IMR-90 (cell line): ENCODE results near the gene FAM168A. TPM values are rescaled to one million over a fixed set of nuclear protein-coding genes. Genes with fewer than 3 reads are reported as not detected.

ENCODE experiments used
- ATAC-seq: fragments of 200-7000 bp; cut with Tn5 transposase; 2 replicates; pipeline ENCODE4 v1.9.1; 2020; ENCODE audit warnings: low read depth, mild to moderate bottlenecking, moderate library complexity
- BruUV-seq: library from RNA; stranded (reverse); fragments of 400-500 nt; replicated peaks from 2 replicates; lab custom pipeline; 2021; lab: Mats Ljungman, UMichigan
- CTCF ChIA-PET: fragments of 300-600 bp; formaldehyde crosslinking; extraction: SDS; loops from one replicate; lab custom pipeline; 2021; ENCODE audit warnings: antibody characterized with exemption; lab: Yijun Ruan, JAX
- POLR2A ChIA-PET: fragments of 300-600 bp; sonication (Branson Sonifier 250); formaldehyde crosslinking; loops from one replicate; lab custom pipeline; 2022; ENCODE audit warnings: antibody characterized with exemption; ENCODE audit not compliant: unreplicated experiment; lab: Charles Lee
- DNase-seq: peaks from one replicate; pipeline ENCODE4 v3.0.0; 2013
- H2AFZ ChIP-seq: replicated peaks from 2 replicates; pipeline ENCODE3; 2013; ENCODE audit warnings: low read length, mild to moderate bottlenecking; ENCODE audit not compliant: poor library complexity
- H2AK5ac ChIP-seq: 2 replicates; pipeline ENCODE4 v1.6.1; 2013; ENCODE audit warnings: low read depth, low read length, inconsistent platforms
- H2AK9ac ChIP-seq: replicated peaks from 2 replicates; pipeline ENCODE3; 2013; ENCODE audit warnings: mild to moderate bottlenecking, low read depth, low read length, moderate library complexity; ENCODE audit not compliant: poor library complexity
- H2BK120ac ChIP-seq: 2 replicates; pipeline ENCODE4 v1.6.1; 2013; ENCODE audit warnings: low read depth, low read length, inconsistent platforms
- H2BK15ac ChIP-seq: 3 replicates; pipeline ENCODE4 v1.6.1; 2013; ENCODE audit warnings: low read depth, low read length, inconsistent platforms
- H2BK20ac ChIP-seq: 2 replicates; pipeline ENCODE4 v1.6.1; 2013; ENCODE audit warnings: low read depth, mild to moderate bottlenecking, inconsistent platforms, low read length, moderate library complexity
- H2BK5ac ChIP-seq: 2 replicates; pipeline ENCODE4 v1.6.1; 2013; ENCODE audit warnings: mild to moderate bottlenecking, low read depth, low read length, inconsistent platforms; ENCODE audit not compliant: poor library complexity, severe bottlenecking
- H3K14ac ChIP-seq: replicated peaks from 2 replicates; pipeline ENCODE4 v1.6.1; 2013; ENCODE audit warnings: low read depth, low read length, inconsistent platforms
- H3K18ac ChIP-seq: 2 replicates; pipeline ENCODE4 v1.6.1; 2013; ENCODE audit warnings: low read depth, low read length, control low read depth
- H3K23ac ChIP-seq: 2 replicates; pipeline ENCODE4 v1.6.1; 2013; ENCODE audit warnings: low read depth, low read length, inconsistent platforms
- H3K27ac ChIP-seq: 2 replicates; pipeline ENCODE4 v1.5.1; 2013; ENCODE audit warnings: mild to moderate bottlenecking, control low read depth, low read length; ENCODE audit not compliant: insufficient read depth
- H3K27me3 ChIP-seq: 2 replicates; pipeline ENCODE4 v1.6.1; 2013; ENCODE audit warnings: low read length; ENCODE audit not compliant: control insufficient read depth, insufficient read depth
- H3K36me3 ChIP-seq: 2 replicates; pipeline ENCODE4 v1.6.1; 2013; ENCODE audit warnings: low read length, mixed read lengths; ENCODE audit not compliant: control insufficient read depth, insufficient read depth
- H3K4ac ChIP-seq: 2 replicates; pipeline ENCODE4 v1.6.1; 2013; ENCODE audit warnings: low read depth, low read length, inconsistent platforms
- H3K4me1 ChIP-seq: 2 replicates; pipeline ENCODE4 v1.6.1; 2013; ENCODE audit warnings: low read length, mixed read lengths; ENCODE audit not compliant: control insufficient read depth, insufficient read depth
- H3K4me2 ChIP-seq: 2 replicates; pipeline ENCODE4 v1.6.1; 2013; ENCODE audit warnings: low read depth, mild to moderate bottlenecking, control low read depth, low read length, moderate library complexity
- H3K4me3 ChIP-seq: 2 replicates; pipeline ENCODE4 v1.5.1; 2013; ENCODE audit warnings: low read depth, mild to moderate bottlenecking, control low read depth, low read length, moderate library complexity; ENCODE audit not compliant: insufficient read depth
- H3K56ac ChIP-seq: 2 replicates; pipeline ENCODE4 v1.6.1; 2013; ENCODE audit warnings: low read length, inconsistent platforms; ENCODE audit not compliant: insufficient read depth; ENCODE audit errors: extremely low read depth
- H3K79me1 ChIP-seq, 2 experiments: 2 replicates each; pipeline ENCODE4 v1.6.1; 2013; ENCODE audit warnings: low read length in 2 of 2, inconsistent platforms in 1 of 2, low read depth in 1 of 2
- H3K9ac ChIP-seq: 2 replicates; pipeline ENCODE4 v1.6.1; 2013; ENCODE audit warnings: low read depth, low read length, control low read depth
- H3K9me1 ChIP-seq: 2 replicates; pipeline ENCODE4 v1.6.1; 2013; ENCODE audit warnings: low read length, inconsistent platforms; ENCODE audit not compliant: insufficient read depth
- H3K9me3 ChIP-seq: 2 replicates; pipeline ENCODE4 v1.6.1; 2013; ENCODE audit warnings: low read length; ENCODE audit not compliant: control insufficient read depth, insufficient read depth
- H4K20me1 ChIP-seq: 2 replicates; pipeline ENCODE4 v1.6.1; 2013; ENCODE audit warnings: low read length, inconsistent platforms; ENCODE audit not compliant: insufficient read depth
- H4K5ac ChIP-seq: 2 replicates; pipeline ENCODE4 v1.6.1; 2013; ENCODE audit warnings: mild to moderate bottlenecking, low read depth, low read length, control low read depth
- H4K8ac ChIP-seq, 2 experiments: 2 replicates each; pipeline ENCODE4 v1.6.1; 2013; ENCODE audit warnings: low read depth in 2 of 2, low read length in 2 of 2, control low read depth in 1 of 2, inconsistent platforms in 1 of 2
- H4K91ac ChIP-seq: 2 replicates; pipeline ENCODE4 v1.6.1; 2013; ENCODE audit warnings: low read depth, low read length, inconsistent platforms; ENCODE audit not compliant: insufficient read depth
- CHD1 ChIP-seq: IDR thresholded peaks from 2 replicates; pipeline ENCODE4 v1.6.1; 2012; ENCODE audit warnings: low read depth, low read length, improper control_type of control experiment
- CTCF ChIP-seq: conservative IDR thresholded peaks from 2 replicates; pipeline ENCODE4 v1.5.1; 2012; ENCODE audit warnings: mild to moderate bottlenecking, low read depth, low read length, improper control_type of control experiment
- ELK1 ChIP-seq: fragments of 150-350 bp; IDR thresholded peaks from 2 replicates; pipeline ENCODE4 v1.6.1; 2016; ENCODE audit warnings: low read depth, mild to moderate bottlenecking, low read length, moderate library complexity, borderline replicate concordance
- FOS ChIP-seq: fragments of 150-350 bp; IDR thresholded peaks from 2 replicates; pipeline ENCODE4 v1.6.1; 2016; ENCODE audit warnings: low read depth, low read length
- MAFK ChIP-seq: IDR thresholded peaks from 2 replicates; pipeline ENCODE4 v1.6.1; 2012; ENCODE audit warnings: low read depth, low read length, improper control_type of control experiment
- MAZ ChIP-seq: IDR thresholded peaks from 2 replicates; pipeline ENCODE4 v1.6.1; 2012; ENCODE audit warnings: low read depth, mild to moderate bottlenecking, low read length, improper control_type of control experiment, moderate library complexity, borderline replicate concordance
- MXI1 ChIP-seq: IDR thresholded peaks from 2 replicates; pipeline ENCODE4 v1.6.1; 2012; ENCODE audit warnings: low read depth, mild to moderate bottlenecking, low read length, moderate library complexity, borderline replicate concordance
- POLR2A ChIP-seq: IDR thresholded peaks from 2 replicates; pipeline ENCODE4 v1.6.1; 2012; ENCODE audit warnings: mild to moderate bottlenecking, low read depth, low read length
- RAD21 ChIP-seq: IDR thresholded peaks from 2 replicates; pipeline ENCODE4 v1.6.1; 2012; ENCODE audit warnings: low read length, improper control_type of control experiment
- WGBS, 2 experiments: methylation state at CpG; one replicate each; pipeline versions ENCODE4 v1.1.5 to v1.1.7; 2013; ENCODE audit warnings: missing lambda C conversion rate in 2 of 2; ENCODE audit not compliant: insufficient read length in 1 of 2; ENCODE audit errors: extremely low coverage in 2 of 2; 5-methylcytosine and 5-hydroxymethylcytosine counted together
- dilution Hi-C: fragments of 300-500 bp; cut with HindIII; formaldehyde crosslinking; loops from one replicate; pipeline ENCODE4 v1.14.3; 2018; ENCODE audit warnings: low sequenced_read_pairs; ENCODE audit not compliant: unreplicated experiment
- in situ Hi-C: fragments of 300-500 bp; cut with MboI; formaldehyde crosslinking; loops from 3 replicates; pipeline ENCODE4 v1.14.3; 2019; ENCODE audit warnings: low sequenced_read_pairs, inconsistent platforms, mixed read lengths
- intact Hi-C: fragments of 100-400 bp; cut with micrococcal nuclease; formaldehyde crosslinking; loops from 2 replicates; pipeline ENCODE4 v1.10.0; 2022
- polyA plus RNA-seq, 3 experiments: library from polyadenylated mRNA; depleted of rRNA; stranded (reverse); fragments of >200 nt; gene quantifications; 2 replicates each; pipeline ENCODE4 v1.2.3, GENCODE V29; 2012; ENCODE audit warnings: low replicate concordance in 1 of 3
- total RNA-seq: library from RNA; depleted of rRNA; stranded (reverse); fragments of >200 nt; gene quantifications from 2 replicates; pipeline ENCODE4 v1.2.3, GENCODE V29; 2012

FAM168A gene
- total and polyA plus RNA-seq, 2 of the 4 experiments (the other 2 are of a cell fraction), result 13.1 to 22.8 TPM

GRCh38 chr11:73582653-73583052 is 15.3 kb downstream of the FAM168A start:
- Histone ChIP-seq H3K4ac (no peak overlapping the region), H4K5ac (no peak overlapping the region), H4K91ac (no peak overlapping the region), H3K27me3 (no peaks in the 10 kb centered on the region), H3K18ac (no peak overlapping the region), H3K27ac (no peak overlapping the region), H2BK5ac (no peak overlapping the region), H4K8ac (no peak overlapping the region), H3K14ac (no peak overlapping the region), H2AK9ac (no peak overlapping the region), H2BK15ac (no peak overlapping the region), H3K23ac (no peak overlapping the region), H3K9me1 (peaks cover 6% of the 10 kb centered on the region; the same call in 1 of the 2 replicates), H3K4me3 (no peak overlapping the region), H2AK5ac (no peak overlapping the region), H2BK120ac (no peak overlapping the region), H3K4me2 (no peak overlapping the region), H4K20me1 (peaks cover 18% of the 10 kb centered on the region; the same call in 1 of the 2 replicates), H3K4me1 (peaks cover 6% of the 10 kb centered on the region), H3K56ac (no peak overlapping the region), H3K79me1 (peaks cover 20 to 50% of the 10 kb centered on the region in 2 experiments), H3K9ac (no peak overlapping the region), H2BK20ac (no peak overlapping the region), H3K36me3 (no peaks in the 10 kb centered on the region), H2AFZ (no peak overlapping the region), H3K9me3 (no peaks in the 10 kb centered on the region)
- in situ Hi-C loops, result no loop called here
- DNase-seq (no peak), ATAC-seq (no peak)
- dilution Hi-C loops, result no loop called here
- intact Hi-C loops, result no loop called here
- WGBS, 2 experiments, result no CpG with 5 or more reads among the region's 3 CpGs
- ChIA-PET POLR2A (no interaction called here), CTCF (no interaction called here)
- no TSS peak for BruUV-seq
- TF ChIP-seq ELK1 (no peak), CHD1 (no peak), CTCF (no peak), MAZ (no peak), RAD21 (no peak), FOS (no peak), MXI1 (no peak), MAFK (no peak), POLR2A (no peak)
